OCI-LY1 (cell line): ENCODE results near the gene ATP13A5.

ENCODE experiments used
- EZH2 ChIP-seq: fragments of 200-600 bp; sonication (generic), shearing (Covaris generic); IDR thresholded peaks from 2 replicates; pipeline ENCODE4 v1.8.0; 2017; ENCODE audit warnings: borderline replicate concordance, mixed run types, mild to moderate bottlenecking, antibody characterized with exemption, low read length, moderate library complexity, mixed read lengths
- TF ChIP-seq, protein P1 (sequence below): fragments of 200-600 bp; sonication (generic), shearing (Covaris generic); IDR thresholded peaks from 2 replicates; pipeline ENCODE4 v1.5.1; 2017; ENCODE audit warnings: mild to moderate bottlenecking, antibody characterized with exemption, low read length, moderate library complexity, mixed read lengths

DNA sequence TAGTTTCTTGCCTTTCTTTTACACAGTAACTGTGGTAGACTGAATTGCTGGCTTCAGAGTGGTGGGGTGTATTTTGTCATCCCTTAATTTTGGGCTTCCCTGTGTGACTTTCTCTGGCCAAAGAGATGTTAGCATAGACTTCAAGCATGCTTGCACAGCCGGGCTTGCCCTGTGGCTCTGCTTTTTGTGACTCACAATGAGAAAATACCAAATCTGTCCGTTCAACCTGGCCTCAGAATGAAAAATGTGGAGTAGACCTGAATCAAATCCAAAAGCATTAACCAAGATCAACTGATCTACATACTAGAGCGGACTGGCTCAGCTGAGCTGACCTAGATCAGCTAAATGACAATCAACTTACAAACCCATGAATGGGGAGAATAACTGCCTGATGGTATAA is 86.2 kb downstream of the ATP13A5 start:
- TF ChIP-seq, protein P1, sequence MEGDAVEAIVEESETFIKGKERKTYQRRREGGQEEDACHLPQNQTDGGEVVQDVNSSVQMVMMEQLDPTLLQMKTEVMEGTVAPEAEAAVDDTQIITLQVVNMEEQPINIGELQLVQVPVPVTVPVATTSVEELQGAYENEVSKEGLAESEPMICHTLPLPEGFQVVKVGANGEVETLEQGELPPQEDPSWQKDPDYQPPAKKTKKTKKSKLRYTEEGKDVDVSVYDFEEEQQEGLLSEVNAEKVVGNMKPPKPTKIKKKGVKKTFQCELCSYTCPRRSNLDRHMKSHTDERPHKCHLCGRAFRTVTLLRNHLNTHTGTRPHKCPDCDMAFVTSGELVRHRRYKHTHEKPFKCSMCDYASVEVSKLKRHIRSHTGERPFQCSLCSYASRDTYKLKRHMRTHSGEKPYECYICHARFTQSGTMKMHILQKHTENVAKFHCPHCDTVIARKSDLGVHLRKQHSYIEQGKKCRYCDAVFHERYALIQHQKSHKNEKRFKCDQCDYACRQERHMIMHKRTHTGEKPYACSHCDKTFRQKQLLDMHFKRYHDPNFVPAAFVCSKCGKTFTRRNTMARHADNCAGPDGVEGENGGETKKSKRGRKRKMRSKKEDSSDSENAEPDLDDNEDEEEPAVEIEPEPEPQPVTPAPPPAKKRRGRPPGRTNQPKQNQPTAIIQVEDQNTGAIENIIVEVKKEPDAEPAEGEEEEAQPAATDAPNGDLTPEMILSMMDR = no peak
- TF ChIP-seq EZH2 = no peak
